ENCODE results near the gene CYP2E1.
"Not testable (repeated sequence)": the region's sequence is repeated elsewhere in the genome, so short reads cannot be mapped to it uniquely, and the experiment has no call there.

GRCh38 chr10:133541441-133541975 lies 14.3 kb downstream of the CYP2E1 start:
- TF ChIP-seq CTCF (conservative IDR thresholded peaks at IDR 0.05); ZFX (IDR thresholded peaks at IDR 0.05): not testable (repeated sequence)

Measured in C4-2B (cell line).